ENCODE results near the gene PLXNC1.
A peak's percentile ranks its signal among the peaks of the same experiment; 100 is the strongest.

PLXNC1 gene

GRCh38 chr12:94186278-94187241 is 38.2 kb downstream of the PLXNC1 start:
- DNase-seq (ENCODE audit: low spot score): no peak
- in situ Hi-C loops (cut with MboI; ENCODE audit: low pct_unique_long_range_greater_than_20kb, low sequenced_read_pairs, unreplicated experiment): no loop called here
- TF ChIP-seq, protein P1, sequence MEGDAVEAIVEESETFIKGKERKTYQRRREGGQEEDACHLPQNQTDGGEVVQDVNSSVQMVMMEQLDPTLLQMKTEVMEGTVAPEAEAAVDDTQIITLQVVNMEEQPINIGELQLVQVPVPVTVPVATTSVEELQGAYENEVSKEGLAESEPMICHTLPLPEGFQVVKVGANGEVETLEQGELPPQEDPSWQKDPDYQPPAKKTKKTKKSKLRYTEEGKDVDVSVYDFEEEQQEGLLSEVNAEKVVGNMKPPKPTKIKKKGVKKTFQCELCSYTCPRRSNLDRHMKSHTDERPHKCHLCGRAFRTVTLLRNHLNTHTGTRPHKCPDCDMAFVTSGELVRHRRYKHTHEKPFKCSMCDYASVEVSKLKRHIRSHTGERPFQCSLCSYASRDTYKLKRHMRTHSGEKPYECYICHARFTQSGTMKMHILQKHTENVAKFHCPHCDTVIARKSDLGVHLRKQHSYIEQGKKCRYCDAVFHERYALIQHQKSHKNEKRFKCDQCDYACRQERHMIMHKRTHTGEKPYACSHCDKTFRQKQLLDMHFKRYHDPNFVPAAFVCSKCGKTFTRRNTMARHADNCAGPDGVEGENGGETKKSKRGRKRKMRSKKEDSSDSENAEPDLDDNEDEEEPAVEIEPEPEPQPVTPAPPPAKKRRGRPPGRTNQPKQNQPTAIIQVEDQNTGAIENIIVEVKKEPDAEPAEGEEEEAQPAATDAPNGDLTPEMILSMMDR (IDR thresholded peaks at IDR 0.05; ENCODE audit: extremely low read depth, insufficient read depth, missing control alignments): no peak

- TF ChIP-seq, protein P1 (IDR thresholded peaks at IDR 0.05; ENCODE audit: extremely low read depth, insufficient read depth, missing control alignments): no peak
- in situ Hi-C loops (cut with MboI; ENCODE audit: low pct_unique_long_range_greater_than_20kb, low sequenced_read_pairs, unreplicated experiment): no loop called here
- no peak for DNase-seq (ENCODE audit: low spot score)
Measured at GRCh38 chr12:94187361-94187760, 39.0 kb downstream of the PLXNC1 start.

DNA sequence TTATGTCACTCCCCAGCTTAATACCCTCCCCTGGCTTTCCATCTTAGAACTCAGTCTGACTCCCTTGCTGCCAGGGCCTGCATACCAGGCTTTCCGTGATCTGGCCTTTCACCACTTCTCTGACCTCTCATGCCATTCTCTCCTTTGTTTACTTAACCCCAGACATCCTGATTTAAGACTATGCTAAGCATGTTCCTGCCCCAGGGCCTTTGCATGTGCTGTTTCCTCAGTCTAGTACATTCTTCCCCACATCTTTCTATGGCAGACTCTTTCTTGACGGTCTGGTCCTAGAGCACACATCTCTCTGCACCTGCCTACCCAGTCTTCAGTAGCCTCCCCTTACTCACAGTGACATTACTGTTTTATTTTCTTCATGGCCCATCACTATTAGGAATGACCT is 42.2 kb downstream of the PLXNC1 start:
- in situ Hi-C loops (cut with MboI; ENCODE audit: low pct_unique_long_range_greater_than_20kb, low sequenced_read_pairs, unreplicated experiment): no loop called here
- DNase-seq (ENCODE audit: low spot score): no peak
- TF ChIP-seq, protein P1 (IDR thresholded peaks at IDR 0.05; ENCODE audit: extremely low read depth, insufficient read depth, missing control alignments): no peak

DNA sequence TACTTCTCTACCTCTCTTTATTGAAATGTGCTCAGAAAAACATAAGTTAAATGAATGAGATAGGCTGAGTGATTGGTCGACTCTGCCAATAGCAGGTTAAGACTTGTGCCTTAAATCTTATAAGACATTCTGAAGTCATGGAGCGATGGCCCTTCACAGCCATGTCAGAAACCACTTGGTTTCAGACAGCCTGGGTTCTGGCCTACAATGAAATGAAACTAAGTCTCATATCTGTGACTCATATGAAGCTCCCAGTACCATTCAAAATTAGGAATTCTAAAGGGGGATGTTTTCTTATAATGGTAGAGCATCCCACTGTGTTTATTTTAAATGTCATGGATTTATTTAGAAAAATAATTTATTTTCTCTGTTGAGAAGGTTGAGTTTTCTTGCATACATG is 42.6 kb downstream of the PLXNC1 start:
- peak; percentile 44 for DNase-seq (ENCODE audit: low spot score)
- in situ Hi-C loops (cut with MboI; ENCODE audit: low pct_unique_long_range_greater_than_20kb, low sequenced_read_pairs, unreplicated experiment): no loop called here
- TF ChIP-seq, protein P1 (IDR thresholded peaks at IDR 0.05; ENCODE audit: extremely low read depth, insufficient read depth, missing control alignments): no peak

DNA sequence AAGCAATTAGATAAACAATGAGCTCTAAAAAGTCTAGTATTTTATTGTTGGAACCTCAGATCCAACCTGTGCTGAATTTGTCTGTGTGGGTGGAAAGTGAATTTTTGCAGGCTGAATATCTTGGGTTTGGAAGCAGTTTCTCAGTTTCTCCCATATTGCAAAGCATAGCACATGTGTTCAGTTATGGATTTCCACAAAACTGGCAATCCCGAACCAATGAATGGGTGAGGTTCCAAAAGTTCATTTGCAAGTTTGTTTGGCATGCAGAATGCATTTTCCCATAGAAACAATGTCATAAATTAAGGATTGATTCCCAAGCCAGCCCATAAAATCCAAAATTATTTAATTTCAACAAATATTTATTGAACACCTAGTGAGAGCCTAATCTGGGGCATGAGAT is 43.4 kb downstream of the PLXNC1 start:
- DNase-seq (ENCODE audit: low spot score): no peak
- in situ Hi-C loops (cut with MboI; ENCODE audit: low pct_unique_long_range_greater_than_20kb, low sequenced_read_pairs, unreplicated experiment): no loop called here
- TF ChIP-seq, protein P1 (IDR thresholded peaks at IDR 0.05; ENCODE audit: extremely low read depth, insufficient read depth, missing control alignments): no peak

- in situ Hi-C loops (cut with MboI; ENCODE audit: low pct_unique_long_range_greater_than_20kb, low sequenced_read_pairs, unreplicated experiment): no loop called here
- no peak for DNase-seq (ENCODE audit: low spot score)
- TF ChIP-seq, protein P1 (IDR thresholded peaks at IDR 0.05; ENCODE audit: extremely low read depth, insufficient read depth, missing control alignments): no peak
Measured at GRCh38 chr12:94192506-94192905, 44.1 kb downstream of the PLXNC1 start.
